WTC11 (cell line): ENCODE results near the gene CXCL10. TPM values are rescaled to one million over a fixed set of nuclear protein-coding genes. Genes with fewer than 3 reads are reported as not detected.

Experiments used
- ATAC-seq: fragments of 200-7000 bp; cut with Tn5 transposase; 2 replicates; pipeline ENCODE4 v1.10.0; 2021; ENCODE audit warnings: mild to moderate bottlenecking, moderate library complexity
- CTCF ChIA-PET: fragments of 300-600 bp; sonication (Branson Sonifier 250); formaldehyde crosslinking; loops from one replicate; lab custom pipeline; 2021; ENCODE audit warnings: antibody characterized with exemption; lab: Charles Lee
- POLR2A ChIA-PET: fragments of 350-600 bp; sonication (Branson Sonifier 250); formaldehyde crosslinking; loops from one replicate; lab custom pipeline; 2021; ENCODE audit warnings: antibody characterized with exemption; lab: Charles Lee
- DNase-seq: peaks from one replicate; pipeline ENCODE4 v3.0.0; 2021; ENCODE audit warnings: low spot score
- H3K27ac Mint-ChIP-seq: 2 replicates; pipeline ENCODE4 v1.8.0; 2021; ENCODE audit warnings: mixed read lengths
- H3K27me3 Mint-ChIP-seq: 2 replicates; pipeline ENCODE4 v1.8.0; 2021; ENCODE audit warnings: low read depth, mild to moderate bottlenecking, moderate library complexity, mixed read lengths
- H3K36me3 Mint-ChIP-seq: 2 replicates; pipeline ENCODE4 v1.8.0; 2021; ENCODE audit warnings: mixed read lengths
- H3K4me1 Mint-ChIP-seq: 2 replicates; pipeline ENCODE4 v1.8.0; 2022; ENCODE audit warnings: mixed read lengths
- H3K4me3 Mint-ChIP-seq: 2 replicates; pipeline ENCODE4 v1.8.0; 2021; ENCODE audit warnings: mild to moderate bottlenecking, moderate library complexity, mixed read lengths
- H3K9me3 Mint-ChIP-seq: 2 replicates; pipeline ENCODE4 v1.8.0; 2021; ENCODE audit warnings: mixed read lengths
- ELF4 ChIP-seq: sonication (generic); formaldehyde crosslinking; IDR thresholded peaks from 2 replicates; pipeline ENCODE4 v1.8.1; 2022; ENCODE audit warnings: low read depth, mild to moderate bottlenecking, moderate library complexity, missing genetic modification reagents
- ESRRA ChIP-seq: sonication (generic); formaldehyde crosslinking; IDR thresholded peaks from 2 replicates; pipeline ENCODE4 v1.8.1; 2022; ENCODE audit warnings: mild to moderate bottlenecking, missing genetic modification reagents, borderline replicate concordance
- GRHL2 ChIP-seq: fragments of 250-450 bp; sonication (Bioruptor Pico); IDR thresholded peaks from 2 replicates; pipeline ENCODE4 v1.8.0; 2022; ENCODE audit warnings: mild to moderate bottlenecking, moderate library complexity; ENCODE audit not compliant: insufficient replicate concordance, severe bottlenecking
- IRF2 ChIP-seq: sonication (generic); formaldehyde crosslinking; IDR thresholded peaks from 2 replicates; pipeline ENCODE4 v1.8.0; 2022; ENCODE audit warnings: low read depth, missing genetic modification reagents, borderline replicate concordance
- NFYB ChIP-seq: sonication (generic); formaldehyde crosslinking; conservative IDR thresholded peaks from 2 replicates; pipeline ENCODE4 v1.8.0; 2022; ENCODE audit warnings: low read depth, missing genetic modification reagents
- TP53 ChIP-seq: sonication (generic); formaldehyde crosslinking; IDR thresholded peaks from 2 replicates; pipeline ENCODE4 v1.8.1; 2023; ENCODE audit warnings: mild to moderate bottlenecking, missing genetic modification reagents
- ZNF263 ChIP-seq: sonication (generic); formaldehyde crosslinking; IDR thresholded peaks from 2 replicates; pipeline ENCODE4 v1.8.1; 2022; ENCODE audit warnings: low read depth, mild to moderate bottlenecking, moderate library complexity, missing genetic modification reagents
- ZNF416 ChIP-seq: fragments of 250-450 bp; sonication (Bioruptor Pico); IDR thresholded peaks from 2 replicates; pipeline ENCODE4 v1.9.0; 2021; ENCODE audit warnings: mild to moderate bottlenecking, inconsistent platforms
- ZNF423 ChIP-seq: fragments of 250-450 bp; sonication (Bioruptor Pico); IDR thresholded peaks from 2 replicates; pipeline ENCODE4 v2.1.2; 2022; ENCODE audit warnings: mild to moderate bottlenecking, moderate library complexity
- total RNA-seq: library from RNA; stranded (reverse); gene quantifications from 3 replicates; pipeline ENCODE4 v1.2.3, GENCODE V29; 2021
- TF ChIP-seq, protein P1 (sequence below): fragments of 250-450 bp; sonication (Bioruptor Pico); IDR thresholded peaks from 2 replicates; pipeline ENCODE4 v1.9.0; 2021; ENCODE audit warnings: mild to moderate bottlenecking, borderline replicate concordance
- TF ChIP-seq, protein P2 (sequence below): sonication (generic); formaldehyde crosslinking; IDR thresholded peaks from 2 replicates; pipeline ENCODE4 v1.8.0; 2022; ENCODE audit warnings: missing genetic modification reagents
- TF ChIP-seq, protein P3 (sequence below): sonication (generic); formaldehyde crosslinking; IDR thresholded peaks from 2 replicates; pipeline ENCODE4 v1.8.1; 2023; ENCODE audit warnings: mild to moderate bottlenecking, moderate library complexity, missing genetic modification reagents
- TF ChIP-seq, protein P4 (sequence below): sonication (generic); formaldehyde crosslinking; IDR thresholded peaks from 2 replicates; pipeline ENCODE4 v1.8.1; 2022; ENCODE audit warnings: low read depth, mild to moderate bottlenecking, moderate library complexity, missing genetic modification reagents, borderline replicate concordance
- TF ChIP-seq, protein P5 (sequence below): sonication (generic); formaldehyde crosslinking; IDR thresholded peaks from 2 replicates; pipeline ENCODE4 v1.8.1; 2023; ENCODE audit warnings: mild to moderate bottlenecking, missing genetic modification reagents
- TF ChIP-seq, protein P6 (sequence below): sonication (generic); formaldehyde crosslinking; IDR thresholded peaks from 2 replicates; pipeline ENCODE4 v1.8.1; 2022; ENCODE audit warnings: mild to moderate bottlenecking, missing genetic modification reagents, moderate library complexity, borderline replicate concordance
- TF ChIP-seq, protein P7 (sequence below): fragments of 250-450 bp; sonication (Bioruptor Pico); IDR thresholded peaks from 2 replicates; pipeline ENCODE4 v1.8.0; 2021; ENCODE audit warnings: mild to moderate bottlenecking
- TF ChIP-seq, protein P8 (sequence below): sonication (generic); formaldehyde crosslinking; IDR thresholded peaks from 2 replicates; pipeline ENCODE4 v1.8.1; 2023; ENCODE audit warnings: mild to moderate bottlenecking, missing genetic modification reagents, borderline replicate concordance

CXCL10 gene
- total RNA-seq, 1 experiment from 2014 or later = not detected

DNA sequence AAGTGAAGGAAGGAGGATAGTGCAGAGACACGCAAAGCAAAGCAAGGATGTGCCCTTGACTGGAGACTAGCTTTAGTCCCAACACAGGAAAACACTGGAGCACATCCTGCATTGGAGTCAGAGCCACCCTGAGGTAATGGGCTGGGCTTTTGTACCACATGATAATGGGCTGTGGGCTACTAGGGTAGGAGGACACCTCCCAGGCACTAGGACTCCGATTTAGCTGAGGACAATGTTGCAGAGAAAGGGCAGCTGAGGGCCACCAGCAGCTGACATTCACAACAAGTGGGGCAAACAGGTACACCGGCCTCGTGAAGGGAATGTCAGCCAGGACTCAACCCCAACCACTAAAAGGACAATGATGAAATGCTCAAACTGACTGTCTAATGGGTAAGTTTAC is 42.7 kb downstream of the CXCL10 start (continued):
- TF ChIP-seq, protein P1, sequence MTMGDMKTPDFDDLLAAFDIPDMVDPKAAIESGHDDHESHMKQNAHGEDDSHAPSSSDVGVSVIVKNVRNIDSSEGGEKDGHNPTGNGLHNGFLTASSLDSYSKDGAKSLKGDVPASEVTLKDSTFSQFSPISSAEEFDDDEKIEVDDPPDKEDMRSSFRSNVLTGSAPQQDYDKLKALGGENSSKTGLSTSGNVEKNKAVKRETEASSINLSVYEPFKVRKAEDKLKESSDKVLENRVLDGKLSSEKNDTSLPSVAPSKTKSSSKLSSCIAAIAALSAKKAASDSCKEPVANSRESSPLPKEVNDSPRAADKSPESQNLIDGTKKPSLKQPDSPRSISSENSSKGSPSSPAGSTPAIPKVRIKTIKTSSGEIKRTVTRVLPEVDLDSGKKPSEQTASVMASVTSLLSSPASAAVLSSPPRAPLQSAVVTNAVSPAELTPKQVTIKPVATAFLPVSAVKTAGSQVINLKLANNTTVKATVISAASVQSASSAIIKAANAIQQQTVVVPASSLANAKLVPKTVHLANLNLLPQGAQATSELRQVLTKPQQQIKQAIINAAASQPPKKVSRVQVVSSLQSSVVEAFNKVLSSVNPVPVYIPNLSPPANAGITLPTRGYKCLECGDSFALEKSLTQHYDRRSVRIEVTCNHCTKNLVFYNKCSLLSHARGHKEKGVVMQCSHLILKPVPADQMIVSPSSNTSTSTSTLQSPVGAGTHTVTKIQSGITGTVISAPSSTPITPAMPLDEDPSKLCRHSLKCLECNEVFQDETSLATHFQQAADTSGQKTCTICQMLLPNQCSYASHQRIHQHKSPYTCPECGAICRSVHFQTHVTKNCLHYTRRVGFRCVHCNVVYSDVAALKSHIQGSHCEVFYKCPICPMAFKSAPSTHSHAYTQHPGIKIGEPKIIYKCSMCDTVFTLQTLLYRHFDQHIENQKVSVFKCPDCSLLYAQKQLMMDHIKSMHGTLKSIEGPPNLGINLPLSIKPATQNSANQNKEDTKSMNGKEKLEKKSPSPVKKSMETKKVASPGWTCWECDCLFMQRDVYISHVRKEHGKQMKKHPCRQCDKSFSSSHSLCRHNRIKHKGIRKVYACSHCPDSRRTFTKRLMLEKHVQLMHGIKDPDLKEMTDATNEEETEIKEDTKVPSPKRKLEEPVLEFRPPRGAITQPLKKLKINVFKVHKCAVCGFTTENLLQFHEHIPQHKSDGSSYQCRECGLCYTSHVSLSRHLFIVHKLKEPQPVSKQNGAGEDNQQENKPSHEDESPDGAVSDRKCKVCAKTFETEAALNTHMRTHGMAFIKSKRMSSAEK (CRISPR knock-in tag) = no peak
- TF ChIP-seq, protein P2, sequence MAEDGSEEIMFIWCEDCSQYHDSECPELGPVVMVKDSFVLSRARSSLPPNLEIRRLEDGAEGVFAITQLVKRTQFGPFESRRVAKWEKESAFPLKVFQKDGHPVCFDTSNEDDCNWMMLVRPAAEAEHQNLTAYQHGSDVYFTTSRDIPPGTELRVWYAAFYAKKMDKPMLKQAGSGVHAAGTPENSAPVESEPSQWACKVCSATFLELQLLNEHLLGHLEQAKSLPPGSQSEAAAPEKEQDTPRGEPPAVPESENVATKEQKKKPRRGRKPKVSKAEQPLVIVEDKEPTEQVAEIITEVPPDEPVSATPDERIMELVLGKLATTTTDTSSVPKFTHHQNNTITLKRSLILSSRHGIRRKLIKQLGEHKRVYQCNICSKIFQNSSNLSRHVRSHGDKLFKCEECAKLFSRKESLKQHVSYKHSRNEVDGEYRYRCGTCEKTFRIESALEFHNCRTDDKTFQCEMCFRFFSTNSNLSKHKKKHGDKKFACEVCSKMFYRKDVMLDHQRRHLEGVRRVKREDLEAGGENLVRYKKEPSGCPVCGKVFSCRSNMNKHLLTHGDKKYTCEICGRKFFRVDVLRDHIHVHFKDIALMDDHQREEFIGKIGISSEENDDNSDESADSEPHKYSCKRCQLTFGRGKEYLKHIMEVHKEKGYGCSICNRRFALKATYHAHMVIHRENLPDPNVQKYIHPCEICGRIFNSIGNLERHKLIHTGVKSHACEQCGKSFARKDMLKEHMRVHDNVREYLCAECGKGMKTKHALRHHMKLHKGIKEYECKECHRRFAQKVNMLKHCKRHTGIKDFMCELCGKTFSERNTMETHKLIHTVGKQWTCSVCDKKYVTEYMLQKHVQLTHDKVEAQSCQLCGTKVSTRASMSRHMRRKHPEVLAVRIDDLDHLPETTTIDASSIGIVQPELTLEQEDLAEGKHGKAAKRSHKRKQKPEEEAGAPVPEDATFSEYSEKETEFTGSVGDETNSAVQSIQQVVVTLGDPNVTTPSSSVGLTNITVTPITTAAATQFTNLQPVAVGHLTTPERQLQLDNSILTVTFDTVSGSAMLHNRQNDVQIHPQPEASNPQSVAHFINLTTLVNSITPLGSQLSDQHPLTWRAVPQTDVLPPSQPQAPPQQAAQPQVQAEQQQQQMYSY (CRISPR knock-in tag) = no peak
- TF ChIP-seq ZNF416 = no peak
- TF ChIP-seq, all 79 proteins: peak for 0

DNA sequence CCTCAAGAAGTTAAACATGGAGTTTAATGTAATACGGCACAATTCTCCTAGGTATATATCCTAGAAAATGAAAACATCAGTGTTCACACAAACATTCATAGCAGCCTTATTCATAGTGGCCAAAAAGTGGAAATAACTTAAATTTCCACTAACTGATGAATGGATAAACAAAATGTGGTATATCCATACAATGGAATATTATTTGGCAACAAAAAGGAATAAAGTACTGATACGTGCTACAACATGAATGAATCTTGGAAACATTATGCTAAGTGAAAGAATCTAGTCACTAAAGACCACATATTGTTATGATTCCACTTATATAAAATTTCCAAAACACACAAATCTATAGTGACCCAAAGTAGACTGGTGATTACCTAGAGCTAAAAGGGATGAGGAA is 47.1 kb downstream of the CXCL10 start:
- ChIA-PET POLR2A (no interaction called here), CTCF (no interaction called here)
- Mint-ChIP-seq H3K27ac (no peak overlapping the region), H3K27me3 (no peaks in the 10 kb centered on the region), H3K4me3 (no peak overlapping the region), H3K4me1 (no peaks in the 10 kb centered on the region), H3K9me3 (peaks cover 21% of the 10 kb centered on the region), H3K36me3 (peaks cover 75% of the 10 kb centered on the region)
- ATAC-seq (no peak), DNase-seq (no peak)
- TF ChIP-seq IRF2 (CRISPR knock-in tag) = no peak
- TF ChIP-seq, protein P3, sequence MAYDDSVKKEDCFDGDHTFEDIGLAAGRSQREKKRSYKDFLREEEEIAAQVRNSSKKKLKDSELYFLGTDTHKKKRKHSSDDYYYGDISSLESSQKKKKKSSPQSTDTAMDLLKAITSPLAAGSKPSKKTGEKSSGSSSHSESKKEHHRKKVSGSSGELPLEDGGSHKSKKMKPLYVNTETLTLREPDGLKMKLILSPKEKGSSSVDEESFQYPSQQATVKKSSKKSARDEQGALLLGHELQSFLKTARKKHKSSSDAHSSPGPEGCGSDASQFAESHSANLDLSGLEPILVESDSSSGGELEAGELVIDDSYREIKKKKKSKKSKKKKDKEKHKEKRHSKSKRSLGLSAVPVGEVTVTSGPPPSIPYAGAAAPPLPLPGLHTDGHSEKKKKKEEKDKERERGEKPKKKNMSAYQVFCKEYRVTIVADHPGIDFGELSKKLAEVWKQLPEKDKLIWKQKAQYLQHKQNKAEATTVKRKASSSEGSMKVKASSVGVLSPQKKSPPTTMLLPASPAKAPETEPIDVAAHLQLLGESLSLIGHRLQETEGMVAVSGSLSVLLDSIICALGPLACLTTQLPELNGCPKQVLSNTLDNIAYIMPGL (CRISPR knock-in tag) = no peak
- TF ChIP-seq, protein P4, sequence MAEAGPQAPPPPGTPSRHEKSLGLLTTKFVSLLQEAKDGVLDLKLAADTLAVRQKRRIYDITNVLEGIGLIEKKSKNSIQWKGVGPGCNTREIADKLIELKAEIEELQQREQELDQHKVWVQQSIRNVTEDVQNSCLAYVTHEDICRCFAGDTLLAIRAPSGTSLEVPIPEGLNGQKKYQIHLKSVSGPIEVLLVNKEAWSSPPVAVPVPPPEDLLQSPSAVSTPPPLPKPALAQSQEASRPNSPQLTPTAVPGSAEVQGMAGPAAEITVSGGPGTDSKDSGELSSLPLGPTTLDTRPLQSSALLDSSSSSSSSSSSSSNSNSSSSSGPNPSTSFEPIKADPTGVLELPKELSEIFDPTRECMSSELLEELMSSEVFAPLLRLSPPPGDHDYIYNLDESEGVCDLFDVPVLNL = no peak
- TF ChIP-seq, protein P5, sequence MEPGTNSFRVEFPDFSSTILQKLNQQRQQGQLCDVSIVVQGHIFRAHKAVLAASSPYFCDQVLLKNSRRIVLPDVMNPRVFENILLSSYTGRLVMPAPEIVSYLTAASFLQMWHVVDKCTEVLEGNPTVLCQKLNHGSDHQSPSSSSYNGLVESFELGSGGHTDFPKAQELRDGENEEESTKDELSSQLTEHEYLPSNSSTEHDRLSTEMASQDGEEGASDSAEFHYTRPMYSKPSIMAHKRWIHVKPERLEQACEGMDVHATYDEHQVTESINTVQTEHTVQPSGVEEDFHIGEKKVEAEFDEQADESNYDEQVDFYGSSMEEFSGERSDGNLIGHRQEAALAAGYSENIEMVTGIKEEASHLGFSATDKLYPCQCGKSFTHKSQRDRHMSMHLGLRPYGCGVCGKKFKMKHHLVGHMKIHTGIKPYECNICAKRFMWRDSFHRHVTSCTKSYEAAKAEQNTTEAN = no peak
- TF ChIP-seq, protein P6, sequence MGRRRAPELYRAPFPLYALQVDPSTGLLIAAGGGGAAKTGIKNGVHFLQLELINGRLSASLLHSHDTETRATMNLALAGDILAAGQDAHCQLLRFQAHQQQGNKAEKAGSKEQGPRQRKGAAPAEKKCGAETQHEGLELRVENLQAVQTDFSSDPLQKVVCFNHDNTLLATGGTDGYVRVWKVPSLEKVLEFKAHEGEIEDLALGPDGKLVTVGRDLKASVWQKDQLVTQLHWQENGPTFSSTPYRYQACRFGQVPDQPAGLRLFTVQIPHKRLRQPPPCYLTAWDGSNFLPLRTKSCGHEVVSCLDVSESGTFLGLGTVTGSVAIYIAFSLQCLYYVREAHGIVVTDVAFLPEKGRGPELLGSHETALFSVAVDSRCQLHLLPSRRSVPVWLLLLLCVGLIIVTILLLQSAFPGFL (CRISPR knock-in tag) = no peak
- no peak for TF ChIP-seq GRHL2 (CRISPR knock-in tag)
- TF ChIP-seq ESRRA = no peak
- TF ChIP-seq ZNF423 = no peak
- no peak for TF ChIP-seq ELF4
- TF ChIP-seq NFYB (CRISPR knock-in tag) = no peak
- TF ChIP-seq, protein P7, sequence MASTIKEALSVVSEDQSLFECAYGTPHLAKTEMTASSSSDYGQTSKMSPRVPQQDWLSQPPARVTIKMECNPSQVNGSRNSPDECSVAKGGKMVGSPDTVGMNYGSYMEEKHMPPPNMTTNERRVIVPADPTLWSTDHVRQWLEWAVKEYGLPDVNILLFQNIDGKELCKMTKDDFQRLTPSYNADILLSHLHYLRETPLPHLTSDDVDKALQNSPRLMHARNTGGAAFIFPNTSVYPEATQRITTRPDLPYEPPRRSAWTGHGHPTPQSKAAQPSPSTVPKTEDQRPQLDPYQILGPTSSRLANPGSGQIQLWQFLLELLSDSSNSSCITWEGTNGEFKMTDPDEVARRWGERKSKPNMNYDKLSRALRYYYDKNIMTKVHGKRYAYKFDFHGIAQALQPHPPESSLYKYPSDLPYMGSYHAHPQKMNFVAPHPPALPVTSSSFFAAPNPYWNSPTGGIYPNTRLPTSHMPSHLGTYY (CRISPR knock-in tag) = no peak
- TF ChIP-seq TP53 (CRISPR knock-in tag) = no peak
- TF ChIP-seq, protein P8, sequence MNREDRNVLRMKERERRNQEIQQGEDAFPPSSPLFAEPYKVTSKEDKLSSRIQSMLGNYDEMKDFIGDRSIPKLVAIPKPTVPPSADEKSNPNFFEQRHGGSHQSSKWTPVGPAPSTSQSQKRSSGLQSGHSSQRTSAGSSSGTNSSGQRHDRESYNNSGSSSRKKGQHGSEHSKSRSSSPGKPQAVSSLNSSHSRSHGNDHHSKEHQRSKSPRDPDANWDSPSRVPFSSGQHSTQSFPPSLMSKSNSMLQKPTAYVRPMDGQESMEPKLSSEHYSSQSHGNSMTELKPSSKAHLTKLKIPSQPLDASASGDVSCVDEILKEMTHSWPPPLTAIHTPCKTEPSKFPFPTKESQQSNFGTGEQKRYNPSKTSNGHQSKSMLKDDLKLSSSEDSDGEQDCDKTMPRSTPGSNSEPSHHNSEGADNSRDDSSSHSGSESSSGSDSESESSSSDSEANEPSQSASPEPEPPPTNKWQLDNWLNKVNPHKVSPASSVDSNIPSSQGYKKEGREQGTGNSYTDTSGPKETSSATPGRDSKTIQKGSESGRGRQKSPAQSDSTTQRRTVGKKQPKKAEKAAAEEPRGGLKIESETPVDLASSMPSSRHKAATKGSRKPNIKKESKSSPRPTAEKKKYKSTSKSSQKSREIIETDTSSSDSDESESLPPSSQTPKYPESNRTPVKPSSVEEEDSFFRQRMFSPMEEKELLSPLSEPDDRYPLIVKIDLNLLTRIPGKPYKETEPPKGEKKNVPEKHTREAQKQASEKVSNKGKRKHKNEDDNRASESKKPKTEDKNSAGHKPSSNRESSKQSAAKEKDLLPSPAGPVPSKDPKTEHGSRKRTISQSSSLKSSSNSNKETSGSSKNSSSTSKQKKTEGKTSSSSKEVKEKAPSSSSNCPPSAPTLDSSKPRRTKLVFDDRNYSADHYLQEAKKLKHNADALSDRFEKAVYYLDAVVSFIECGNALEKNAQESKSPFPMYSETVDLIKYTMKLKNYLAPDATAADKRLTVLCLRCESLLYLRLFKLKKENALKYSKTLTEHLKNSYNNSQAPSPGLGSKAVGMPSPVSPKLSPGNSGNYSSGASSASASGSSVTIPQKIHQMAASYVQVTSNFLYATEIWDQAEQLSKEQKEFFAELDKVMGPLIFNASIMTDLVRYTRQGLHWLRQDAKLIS (CRISPR knock-in tag) = no peak
- TF ChIP-seq ZNF263 (CRISPR knock-in tag) = no peak
